Lower leg skin (tissue), 3 donors: Measurements from ENCODE around the gene AUTS2.

Experiments
- CTCF ChIP-seq, 3 donors: fragments of 450-650 bp; IDR thresholded peaks; one replicate each; pipeline ENCODE4 v1.5.1; 2016; ENCODE audit warnings: antibody characterized with exemption in 3 of 3, mild to moderate bottlenecking in 3 of 3, moderate library complexity in 2 of 3
- POLR2A ChIP-seq, 2 donors: fragments of 450-650 bp; IDR thresholded peaks; one replicate each; pipeline ENCODE4 v1.6.1; 2016 to 2017; ENCODE audit warnings: antibody characterized with exemption in 2 of 2, mild to moderate bottlenecking in 1 of 2, moderate library complexity in 1 of 2

- TF ChIP-seq CTCF (IDR thresholded peaks at IDR 0.05) (no peak), POLR2A (IDR thresholded peaks at IDR 0.05) (no peak)
Observed at GRCh38 chr7:70035519-70035918, 437.2 kb downstream of the AUTS2 start.
